Measurements from ENCODE around the gene CKLF.

The CKLF gene

DNA sequence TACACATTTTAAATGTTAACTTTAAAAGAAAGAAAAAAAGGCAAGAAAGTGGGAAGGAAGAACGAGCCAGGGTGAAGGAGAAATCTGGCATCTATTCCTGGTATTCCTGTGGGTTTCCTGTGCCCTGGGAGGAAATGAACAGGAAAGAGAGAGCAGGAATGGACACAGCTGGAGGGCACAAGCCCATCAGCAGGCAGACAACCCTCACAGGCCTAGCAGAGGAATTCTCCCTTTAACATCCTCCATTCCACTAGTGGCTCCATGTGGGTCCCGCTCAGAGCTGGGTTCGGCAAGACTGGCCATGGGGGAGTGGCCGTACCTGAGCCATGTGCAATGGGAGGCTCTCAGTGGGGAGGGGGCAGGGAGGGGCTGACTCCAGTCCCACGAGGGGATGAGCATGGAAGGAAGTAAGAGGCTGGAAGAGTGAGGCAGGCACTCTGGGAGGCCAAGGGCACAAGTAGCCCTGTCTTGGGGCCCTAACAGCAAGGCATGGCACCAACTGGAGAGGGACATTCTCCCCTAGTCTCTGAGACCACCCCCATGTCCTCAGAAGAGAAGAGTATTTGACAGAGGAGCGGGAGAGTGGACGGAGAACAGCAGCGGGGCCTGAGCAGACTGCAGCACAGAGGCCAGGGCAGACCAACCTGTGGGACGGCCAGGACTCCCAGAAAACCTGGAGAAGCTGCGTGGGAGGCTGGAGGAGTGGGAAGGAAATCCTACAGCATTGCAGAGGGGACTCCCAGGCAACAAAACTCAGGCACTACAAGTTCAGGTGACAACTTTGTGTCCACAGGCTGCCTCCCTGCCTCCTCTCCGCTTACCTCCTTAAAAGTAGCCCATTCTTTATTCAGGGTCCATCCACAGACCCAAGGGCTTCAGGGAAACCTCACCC is 32.6 kb upstream of the CKLF start:
- no peak for DNase-seq

DNA sequence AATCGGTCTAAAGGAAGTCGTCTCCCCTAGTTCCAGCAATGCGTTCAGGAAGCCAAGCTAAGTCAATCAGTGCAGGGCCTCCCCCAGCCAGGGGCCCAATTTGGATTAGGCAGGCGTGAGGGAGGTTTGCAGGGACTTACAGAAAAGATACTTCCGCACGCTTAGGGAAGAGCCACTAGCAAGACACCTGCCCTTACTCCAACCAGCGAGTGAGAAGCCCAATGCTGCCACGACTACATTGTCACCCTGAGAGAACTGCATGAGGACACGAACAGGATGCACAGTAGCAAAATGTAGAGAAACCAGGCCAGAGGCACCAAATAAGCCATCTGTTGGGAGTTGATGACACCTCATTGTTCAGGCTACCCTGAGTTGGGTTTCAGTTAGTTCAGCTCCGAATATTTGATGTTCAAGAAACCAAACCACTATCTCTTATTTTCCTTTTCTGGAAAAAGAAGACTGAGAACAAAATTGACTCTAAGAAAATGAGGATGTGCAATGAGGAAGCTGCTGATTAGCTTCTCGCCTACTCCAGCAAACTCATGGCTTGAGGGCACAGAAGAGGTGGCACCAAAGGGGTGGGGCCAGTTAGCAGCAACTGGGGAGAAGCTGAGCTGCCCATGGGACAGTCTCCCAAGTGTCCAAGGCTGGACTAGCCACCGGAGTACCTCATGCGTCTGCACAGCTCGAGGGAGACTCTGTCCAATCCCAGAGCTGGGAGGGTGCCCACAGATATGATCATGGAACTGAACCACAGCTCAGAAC is 31.8 kb upstream of the CKLF start:
- DNase-seq, result no peak

DNA sequence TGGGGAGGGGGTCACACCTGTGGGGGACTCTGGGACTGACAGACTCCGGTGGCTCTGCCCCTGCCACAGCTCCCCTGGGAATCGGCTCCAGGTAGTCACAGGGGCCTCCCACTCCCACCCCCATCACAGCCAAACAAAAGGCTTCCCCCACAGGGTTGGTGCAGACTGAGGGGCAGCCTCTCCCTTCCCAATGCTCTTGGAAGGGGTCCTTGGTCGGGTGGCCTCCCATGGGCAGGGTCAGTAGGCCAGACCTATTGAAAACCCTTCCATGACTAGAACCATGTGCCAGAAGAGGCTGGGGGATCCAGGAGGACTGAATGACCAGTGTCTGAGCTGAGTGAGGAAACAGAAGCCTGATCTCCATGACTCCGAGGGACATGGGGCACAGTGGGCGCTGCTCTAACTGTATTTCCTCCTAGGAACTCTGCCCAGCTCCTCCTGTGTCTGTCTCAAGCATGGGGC is 31.1 kb upstream of the CKLF start:
- DNase-seq, result no peak

DNA sequence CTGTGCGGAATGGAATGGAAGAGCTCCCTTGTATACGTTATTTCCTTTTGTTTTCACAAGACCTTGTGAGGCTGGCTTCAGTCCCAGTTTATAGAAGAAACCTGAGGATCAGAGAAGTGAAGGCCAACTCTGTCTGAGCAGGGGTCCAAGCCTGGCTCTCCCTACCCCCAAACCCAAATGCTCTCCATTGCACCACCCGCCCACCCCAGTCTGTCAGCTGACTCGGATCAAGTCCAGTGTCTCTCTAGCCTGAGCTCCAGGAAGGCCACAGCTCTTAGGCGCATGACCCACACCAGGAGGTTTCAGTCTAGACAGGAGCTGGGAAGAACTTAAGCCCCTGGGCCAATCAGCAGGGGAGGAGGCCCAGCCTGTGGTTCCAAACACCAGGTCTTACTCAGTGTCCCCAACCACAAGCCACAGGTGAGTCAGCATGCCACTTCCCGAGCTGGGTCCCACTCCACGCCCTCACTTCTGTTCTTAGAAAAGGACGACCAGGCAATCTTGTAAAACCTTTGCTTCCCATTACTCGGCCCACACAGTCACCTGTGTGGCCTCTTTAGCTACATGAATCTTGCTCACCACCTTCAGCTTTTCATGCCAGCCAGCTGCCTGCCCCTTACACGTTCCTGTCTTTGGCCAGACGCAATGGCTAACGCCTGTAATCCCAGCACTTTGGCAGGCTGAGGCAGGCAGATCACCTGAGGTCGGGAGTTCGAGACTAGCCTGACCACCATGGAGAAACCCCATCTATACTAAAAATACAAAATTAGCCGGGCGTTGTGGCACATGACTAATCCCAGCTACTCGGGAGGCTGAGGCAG is 30.2 kb upstream of the CKLF start:
- peak; percentile 95 for DNase-seq

DNA sequence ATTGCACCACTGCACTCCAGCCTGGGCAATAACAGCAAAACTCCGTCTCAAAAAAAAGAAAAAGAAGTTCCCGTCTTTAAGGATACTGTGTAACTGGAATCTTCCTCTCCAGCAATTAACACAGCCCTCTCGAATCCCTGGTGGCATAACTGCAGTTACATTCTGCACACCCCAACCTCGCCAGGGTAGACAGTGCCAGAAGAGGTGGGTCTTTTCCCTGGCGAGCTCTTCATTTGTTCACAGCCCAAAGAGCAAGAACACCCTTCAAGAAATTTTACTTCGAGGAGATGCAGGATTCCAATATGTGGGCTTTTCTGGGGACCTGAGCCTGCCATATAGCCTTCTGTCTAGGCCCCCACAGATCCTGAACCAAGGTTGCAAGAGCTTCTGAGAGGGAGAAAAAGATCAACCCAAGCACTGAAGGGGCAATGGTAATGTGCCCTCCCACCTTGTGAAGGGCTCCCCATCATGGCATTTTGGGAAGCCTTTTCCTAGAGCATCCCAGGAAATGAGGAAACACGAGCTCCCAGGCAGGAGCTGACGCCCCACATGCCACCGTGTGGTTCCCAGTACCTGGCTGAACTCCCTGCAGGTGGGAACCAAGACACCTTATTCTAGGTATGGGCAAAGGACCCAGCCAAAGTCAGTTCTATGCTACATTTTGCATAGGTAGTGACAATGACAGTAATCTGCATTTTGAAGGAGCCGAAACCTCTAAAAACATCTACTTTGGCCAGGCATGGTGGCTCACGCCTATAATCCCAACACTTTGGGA is 29.4 kb upstream of the CKLF start:
- no peak for DNase-seq

DNA sequence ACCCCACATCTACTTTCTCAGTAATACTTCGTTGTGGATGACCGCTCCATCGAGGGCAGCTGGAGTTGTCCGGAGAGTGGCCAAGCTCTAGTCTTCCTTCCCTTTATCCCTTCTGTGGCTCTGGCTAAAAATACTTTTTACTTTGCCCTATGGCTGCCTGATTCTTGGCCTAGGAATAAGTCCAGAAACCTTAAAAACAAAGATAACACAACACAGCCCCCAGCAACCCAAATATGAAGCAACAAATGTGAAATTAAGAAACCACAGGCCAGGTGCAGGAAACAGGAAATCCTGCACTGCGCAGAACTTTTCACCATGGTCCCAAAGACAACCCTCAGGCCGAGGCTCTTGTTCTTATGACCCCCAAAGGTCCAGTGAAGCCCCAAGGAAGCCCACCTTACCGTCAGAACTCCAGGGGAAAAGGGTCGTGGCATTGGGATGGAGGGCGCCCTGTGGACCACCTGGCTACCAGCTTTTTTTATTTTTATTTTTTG is 28.5 kb upstream of the CKLF start:
- DNase-seq, result no peak

DNA sequence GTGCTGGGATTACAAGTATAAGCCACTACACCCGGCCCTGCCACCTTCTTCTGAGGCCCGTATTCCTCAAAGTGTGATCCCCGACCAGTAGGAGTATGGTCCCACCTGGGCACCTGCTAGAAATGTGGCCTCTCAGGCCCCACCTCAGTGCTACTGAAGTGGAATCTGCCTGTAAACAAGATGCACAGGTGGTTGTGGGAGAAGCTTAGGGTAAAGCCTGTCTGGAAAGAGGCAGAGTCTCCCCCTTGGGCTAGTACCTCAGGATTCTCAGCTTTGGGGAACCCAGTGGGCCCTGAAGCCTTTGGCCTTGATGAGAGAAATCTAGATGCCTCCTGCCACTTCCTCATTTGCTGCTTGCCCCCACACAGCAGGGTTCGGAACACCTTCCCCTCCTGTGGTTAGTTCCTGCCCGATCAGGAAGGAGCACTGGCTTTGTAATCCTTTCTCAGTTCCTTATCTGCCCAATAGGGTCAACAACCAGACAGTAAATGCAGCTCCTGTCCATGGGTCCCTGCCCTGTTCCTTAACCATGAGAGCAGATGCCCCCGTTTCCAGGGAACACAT is 27.7 kb upstream of the CKLF start:
- DNase-seq, result no peak

DNA sequence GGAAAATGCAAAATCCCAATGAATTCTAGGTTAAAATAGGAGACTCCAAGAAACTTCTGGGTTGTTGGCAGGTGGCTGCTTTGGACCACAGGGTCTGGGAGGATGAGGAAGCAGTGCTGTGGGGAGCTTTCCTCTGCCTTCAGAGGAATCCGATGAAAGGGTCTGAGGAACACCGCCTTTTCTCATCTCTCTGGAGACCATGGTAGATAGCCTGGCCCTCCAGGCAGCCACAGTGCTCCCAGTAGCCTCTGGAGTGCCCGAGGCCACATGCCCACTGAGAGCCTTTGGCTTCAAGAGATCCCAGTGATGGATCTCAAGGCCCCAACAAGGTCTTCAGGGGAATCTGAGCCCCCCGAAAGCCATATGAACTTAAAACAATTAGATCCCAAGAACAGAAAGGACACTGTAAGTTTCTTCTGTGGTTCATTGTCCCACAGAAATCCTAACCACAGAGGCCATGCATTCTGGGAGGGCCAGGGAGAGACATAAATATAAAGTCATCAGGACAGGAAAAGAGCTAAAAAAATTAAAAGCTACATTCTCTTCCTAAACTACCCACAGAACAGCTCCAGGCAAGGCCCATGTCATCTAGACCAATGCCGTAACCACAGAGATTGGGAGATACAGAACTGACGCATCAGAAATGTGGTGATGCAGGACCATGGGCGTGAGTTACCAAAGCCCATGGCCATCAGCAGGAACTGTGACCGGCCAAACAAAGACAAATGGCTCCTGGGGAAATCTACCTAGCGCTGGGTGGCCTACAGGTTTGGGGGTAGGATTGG is 26.8 kb upstream of the CKLF start:
- no peak for DNase-seq

DNA sequence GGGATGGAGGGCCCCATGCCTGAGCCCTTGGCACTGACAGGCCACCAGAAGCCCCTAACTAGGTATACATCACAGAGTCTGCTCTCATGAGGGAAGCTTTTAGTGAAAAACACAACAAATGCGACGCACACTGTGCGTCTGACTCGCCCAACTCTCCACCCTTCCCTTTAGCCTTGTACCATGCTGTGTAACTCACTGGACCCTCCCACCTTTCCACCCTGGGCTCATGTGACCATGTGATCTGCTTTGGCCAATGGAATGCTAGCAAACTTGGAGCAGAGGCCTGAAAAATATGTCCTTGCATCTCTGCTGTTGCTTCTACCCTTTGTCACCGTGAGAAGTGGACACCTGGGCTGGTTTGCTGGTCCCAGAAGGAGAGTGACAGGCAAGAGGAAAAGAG is 24.1 kb upstream of the CKLF start:
- no peak for DNase-seq

DNA sequence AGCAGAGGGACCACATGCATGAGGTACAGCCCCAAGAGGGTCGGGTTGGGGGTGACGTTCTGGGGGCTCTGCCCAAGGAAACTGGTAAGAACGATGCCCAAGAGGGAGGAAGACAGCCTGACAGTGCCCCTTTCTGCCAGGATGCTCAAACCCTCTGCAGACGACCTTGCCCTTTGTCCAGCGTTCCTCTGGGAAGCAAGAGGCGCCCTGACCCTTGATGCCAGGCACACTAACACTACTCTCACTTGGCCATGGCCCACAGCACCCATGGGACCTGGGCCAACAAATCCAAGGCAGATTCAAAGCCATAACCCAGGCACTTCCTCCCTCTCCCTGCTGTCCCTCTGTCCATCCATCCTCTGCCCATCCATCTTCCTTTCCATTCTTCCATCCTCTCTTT is 22.9 kb upstream of the CKLF start:
- DNase-seq, result no peak

DNA sequence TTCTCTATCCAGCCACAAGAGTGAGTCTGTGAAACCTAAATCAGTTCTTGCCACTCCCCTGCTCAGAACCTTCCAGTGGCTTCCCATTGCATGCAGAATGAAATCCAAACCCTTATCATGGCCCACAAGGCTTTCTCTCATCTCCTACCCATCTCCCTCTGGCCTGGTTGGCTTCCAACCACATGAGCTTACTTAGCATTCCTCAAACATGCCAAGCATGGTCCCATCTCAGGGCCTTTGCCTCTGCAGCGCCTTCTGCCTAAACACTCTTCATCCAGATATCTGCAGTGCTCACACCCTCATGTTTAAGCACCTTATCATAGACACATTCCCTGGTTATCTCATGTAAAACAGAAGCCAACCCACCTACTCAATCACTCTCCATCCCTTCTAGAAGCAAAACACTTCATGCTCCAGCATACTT is 18.0 kb upstream of the CKLF start:
- DNase-seq, result no peak

DNA sequence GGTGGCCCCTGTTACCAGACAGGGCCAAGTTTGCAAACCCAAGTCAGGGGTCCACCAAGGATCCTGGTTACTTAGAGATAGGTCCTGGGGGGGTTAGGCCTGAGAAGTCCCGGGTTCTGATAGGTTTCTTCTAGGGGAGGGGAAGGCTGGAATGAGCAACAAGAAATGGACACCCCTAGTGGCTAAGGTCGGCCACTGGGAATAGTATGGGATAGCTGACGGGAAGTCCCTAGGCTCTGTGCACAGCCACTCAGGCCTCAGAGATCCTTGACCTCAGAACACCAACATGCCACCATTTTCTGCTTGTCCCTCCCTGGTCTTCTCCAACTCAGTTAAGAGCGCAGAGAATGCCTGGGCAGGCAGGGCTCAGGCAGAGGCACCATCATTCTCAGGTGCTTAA is 15.9 kb upstream of the CKLF start:
- DNase-seq, result no peak

DNA sequence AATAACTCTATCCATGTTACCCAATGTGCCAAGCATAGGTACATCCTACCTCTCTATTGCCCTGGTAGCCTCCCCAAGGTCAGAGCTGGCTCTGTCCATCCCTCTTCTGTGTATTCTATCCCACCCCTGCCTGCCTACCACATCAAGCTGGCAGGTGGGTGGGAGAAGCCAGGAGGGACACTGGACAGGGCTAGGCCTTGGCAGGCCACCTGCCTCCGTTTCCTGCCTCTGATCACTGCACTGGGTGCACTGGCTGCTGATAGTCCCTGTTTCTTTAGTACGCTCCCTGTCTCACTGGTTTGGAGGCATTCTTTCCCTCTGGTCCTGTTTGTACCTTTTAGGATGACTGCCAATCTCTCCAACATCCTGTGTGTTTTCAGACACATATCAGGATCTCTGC is 15.1 kb upstream of the CKLF start:
- DNase-seq, result no peak

DNA sequence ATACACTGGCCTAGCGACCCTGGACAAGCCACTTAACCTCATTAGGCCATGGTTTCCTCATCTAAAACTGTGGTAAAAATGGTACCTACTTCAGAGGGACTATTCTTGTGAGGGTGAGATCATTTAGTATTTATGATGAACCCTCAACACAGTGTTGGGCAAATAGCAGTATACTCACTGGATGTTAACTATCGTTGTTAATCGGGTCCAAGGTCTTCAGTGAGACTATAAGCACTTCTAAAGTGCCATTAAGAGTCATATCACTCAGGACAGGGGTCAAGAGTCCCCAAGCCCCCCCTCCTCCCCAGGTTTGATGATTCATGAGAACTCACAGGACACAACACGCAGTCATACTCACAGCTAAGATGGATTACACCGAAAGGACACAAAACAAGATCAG is 13.5 kb upstream of the CKLF start:
- DNase-seq, result no peak

DNA sequence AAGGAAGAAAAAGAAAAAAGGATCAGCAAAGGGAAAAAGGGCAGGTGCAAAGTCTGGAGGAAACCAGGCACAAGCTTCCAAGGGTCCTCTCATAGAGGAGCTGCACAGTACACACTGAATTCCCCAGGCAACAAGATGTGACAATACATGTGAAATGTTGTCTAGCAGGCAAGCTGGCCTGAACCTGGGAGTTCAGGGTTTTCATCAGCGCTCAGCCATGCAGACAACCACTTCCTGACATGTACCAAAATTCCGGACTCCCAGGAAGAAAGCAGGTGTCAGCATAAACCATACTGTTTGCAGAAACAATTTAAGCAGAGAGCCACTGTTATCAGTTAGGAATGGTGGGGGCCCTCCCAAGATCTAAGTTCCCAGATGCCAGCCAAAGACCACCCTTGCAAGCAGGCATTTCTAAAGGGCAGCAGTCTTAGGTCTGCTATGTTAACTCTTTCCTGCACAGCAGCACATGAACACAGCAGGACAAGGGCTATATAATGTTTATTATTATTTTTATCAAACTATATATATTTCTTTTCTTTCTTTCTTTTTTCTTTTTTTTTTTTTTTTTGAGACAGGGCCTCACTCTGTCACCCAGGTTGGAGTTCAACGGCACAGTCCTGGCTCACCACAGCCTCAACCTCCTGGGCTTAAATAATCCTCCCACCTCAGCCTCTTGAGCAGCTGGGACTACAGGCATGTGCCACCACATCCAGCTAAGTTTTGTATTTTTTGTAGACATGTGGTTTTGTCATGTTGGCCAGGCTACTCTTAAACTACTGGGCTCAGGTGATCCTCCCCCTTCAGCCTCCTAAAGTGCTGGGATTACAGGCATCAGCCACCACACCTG is 12.5 kb upstream of the CKLF start:
- DNase-seq, result no peak

DNA sequence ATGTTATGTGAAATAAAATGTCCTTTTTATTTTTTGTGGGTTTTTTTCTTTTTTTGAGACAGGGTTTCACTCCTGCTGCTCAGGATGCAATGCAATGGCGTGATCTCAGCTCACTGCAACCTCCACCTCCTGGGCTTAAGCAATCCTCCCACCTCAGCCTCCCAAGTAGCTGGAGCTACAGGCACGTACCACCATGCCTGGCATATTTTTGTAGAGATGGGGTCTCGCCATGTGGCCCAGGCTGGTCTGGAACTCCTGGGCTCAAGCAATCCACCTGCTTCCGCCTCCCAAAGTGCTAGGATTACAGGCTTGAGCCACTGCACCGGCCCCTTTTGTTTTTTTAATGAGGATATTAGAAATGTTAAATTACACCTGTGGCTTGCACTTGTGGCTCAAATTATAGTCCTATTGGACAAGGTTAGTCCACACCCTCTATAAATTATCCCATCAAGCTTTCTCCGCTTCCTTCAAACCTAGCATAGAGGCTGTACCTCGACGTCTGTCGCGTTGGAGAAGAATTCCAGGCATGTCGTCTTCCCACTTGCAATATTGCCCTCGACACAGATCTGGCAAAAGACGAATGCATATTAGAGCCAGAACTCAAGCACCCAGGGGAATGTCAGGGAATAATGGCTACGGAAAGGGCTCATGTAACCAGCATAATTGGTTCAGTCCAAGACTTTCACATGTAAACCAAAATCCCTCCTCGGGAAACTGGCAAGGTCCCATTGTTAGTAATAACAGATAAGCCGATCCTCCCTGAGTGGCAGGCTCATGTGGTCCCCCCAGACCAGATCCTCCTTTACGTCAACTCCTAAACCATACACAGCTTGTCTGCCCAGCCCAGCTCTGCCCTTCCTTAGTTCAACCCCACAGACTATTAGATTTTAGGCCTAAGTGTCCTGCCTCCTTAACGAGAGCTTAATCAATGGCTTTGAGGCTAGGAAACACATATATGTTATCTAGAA is 10.7 kb upstream of the CKLF start:
- DNase-seq, result no peak

DNA sequence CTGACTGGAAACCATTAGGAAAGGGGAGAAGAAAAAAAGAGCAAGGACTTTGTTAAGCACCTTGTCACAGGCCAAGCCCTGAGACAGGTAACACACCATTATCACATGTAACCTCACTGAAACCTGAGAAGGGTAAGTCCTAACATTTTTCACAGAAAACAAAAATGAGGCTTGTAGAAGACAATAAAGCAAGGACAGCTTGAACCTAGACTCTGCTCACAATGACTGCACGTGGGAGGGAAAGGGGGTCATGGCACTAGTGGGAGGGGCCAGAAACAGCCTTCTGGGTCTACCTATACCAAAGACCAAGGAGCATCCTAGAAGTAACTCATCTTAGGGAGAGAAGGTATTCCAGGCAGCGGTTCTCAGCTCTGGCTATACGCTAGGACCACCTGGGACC is 10.0 kb upstream of the CKLF start:
- no peak for DNase-seq

DNA sequence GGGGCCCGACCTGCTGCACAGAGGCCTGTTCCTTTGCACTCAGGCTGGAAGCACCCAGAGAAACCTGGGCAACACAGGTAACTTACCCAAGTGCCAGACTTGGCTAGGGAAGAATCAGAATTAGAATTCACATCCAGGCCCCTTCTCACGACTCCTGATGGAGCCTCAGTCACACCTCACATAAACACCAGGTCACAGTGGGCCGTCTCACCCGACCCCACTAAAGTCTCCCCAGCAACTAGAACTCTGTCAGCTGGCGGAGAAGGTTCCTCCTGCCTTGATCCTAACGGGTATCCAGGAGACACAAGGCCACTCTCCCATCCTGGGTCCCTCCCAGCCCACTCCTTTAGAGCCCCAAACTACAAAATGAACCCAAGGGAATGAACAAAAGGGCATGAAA is 8.8 kb upstream of the CKLF start:
- DNase-seq, result no peak
